ENCODE data around the gene WDR93.

The WDR93 gene

DNA sequence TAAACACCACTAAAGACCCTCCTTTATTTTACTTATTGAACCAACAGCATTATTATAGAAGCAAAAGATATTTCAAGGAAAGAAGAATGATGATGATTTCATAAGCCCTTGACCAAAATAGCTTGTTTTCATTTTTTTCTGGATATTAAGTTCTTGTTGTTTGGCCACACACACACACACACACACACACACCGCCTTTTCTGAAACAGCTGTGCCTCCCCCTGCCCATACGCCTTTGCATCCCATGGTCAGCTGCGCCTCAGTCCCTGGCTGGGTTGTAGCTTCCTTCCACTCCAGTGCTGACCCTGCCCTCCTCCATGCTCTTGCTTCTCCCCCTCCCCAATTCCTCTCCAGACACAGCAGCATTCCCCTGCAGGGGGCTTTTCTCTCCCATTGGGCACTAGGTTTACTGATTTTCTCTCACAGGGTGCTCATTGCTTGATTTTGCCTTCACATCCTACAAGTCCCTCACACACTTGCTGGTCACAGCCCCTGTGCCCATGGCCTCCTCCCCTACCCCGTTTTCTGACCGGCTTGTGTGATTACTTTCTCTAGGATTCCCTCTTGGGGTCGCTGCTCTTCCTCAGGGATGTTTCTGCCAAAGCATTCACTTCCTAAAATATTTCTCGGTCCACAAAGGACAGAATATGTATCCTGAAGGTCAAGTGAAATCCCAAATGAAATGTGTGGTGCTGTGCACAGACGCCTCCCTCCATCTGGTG lies 42.0 kb downstream of the WDR93 start:
- no peak overlapping the region for H3K4me3 ChIP-seq (ENCODE audit: low read length in 2 of 2)

DNA sequence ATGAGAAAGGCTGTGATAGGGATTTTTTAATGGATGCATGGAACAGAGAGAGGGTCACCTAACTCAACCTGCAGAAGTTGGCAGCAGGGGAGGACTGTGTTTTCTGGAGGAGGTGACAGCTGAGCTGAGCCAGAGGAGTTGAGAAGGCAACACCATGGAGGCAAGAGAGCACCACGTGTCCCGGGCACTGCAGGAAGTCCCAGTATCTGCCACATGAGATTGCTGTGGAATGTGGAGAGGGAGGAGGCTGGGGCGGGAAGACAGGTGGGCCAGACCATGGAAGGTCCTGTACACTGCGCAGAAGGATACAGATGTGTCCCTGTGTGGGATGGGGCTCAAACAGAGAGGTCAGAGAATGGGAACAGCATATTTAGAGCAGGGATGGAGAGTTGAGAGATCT lies 45.2 kb downstream of the WDR93 start:
- Histone ChIP-seq H3K36me3 (ENCODE audit: control insufficient read depth in 2 of 2, insufficient read depth in 2 of 2, low read length in 2 of 2) (no peaks in the 10 kb centered on the region), H3K4me3 (ENCODE audit: low read length in 2 of 2) (no peak overlapping the region), H3K9ac (ENCODE audit: low read length in 2 of 2) (no peak overlapping the region), H3K4me1 (ENCODE audit: control insufficient read depth, insufficient read depth, low read length) (peaks cover 3% of the 10 kb centered on the region), H3K9me3 (ENCODE audit: control insufficient read depth in 2 of 2, low read length in 2 of 2) (no peaks in the 10 kb centered on the region), H3K27me3 (ENCODE audit: control insufficient read depth in 1 of 2, insufficient read depth in 2 of 2, low read length in 2 of 2) (peaks cover 3 to 6% of the 10 kb centered on the region in 2 donors), H3K27ac (ENCODE audit: low read length) (no peak overlapping the region)

More for the DNA sequence above, 42.0 kb downstream of the WDR93 start:
- Histone ChIP-seq H3K9me3 (ENCODE audit: control insufficient read depth in 2 of 2, low read length in 2 of 2) (no peaks in the 10 kb centered on the region), H3K27me3 (ENCODE audit: control insufficient read depth in 1 of 2, insufficient read depth in 2 of 2, low read length in 2 of 2) (peaks cover 3 to 6% of the 10 kb centered on the region in 2 donors), H3K36me3 (ENCODE audit: control insufficient read depth in 2 of 2, insufficient read depth in 2 of 2, low read length in 2 of 2) (no peaks in the 10 kb centered on the region), H3K4me1 (ENCODE audit: control insufficient read depth, insufficient read depth, low read length) (no peaks in the 10 kb centered on the region), H3K9ac (ENCODE audit: low read length in 2 of 2) (no peak overlapping the region), H3K27ac (ENCODE audit: low read length) (no peak overlapping the region)

DNA sequence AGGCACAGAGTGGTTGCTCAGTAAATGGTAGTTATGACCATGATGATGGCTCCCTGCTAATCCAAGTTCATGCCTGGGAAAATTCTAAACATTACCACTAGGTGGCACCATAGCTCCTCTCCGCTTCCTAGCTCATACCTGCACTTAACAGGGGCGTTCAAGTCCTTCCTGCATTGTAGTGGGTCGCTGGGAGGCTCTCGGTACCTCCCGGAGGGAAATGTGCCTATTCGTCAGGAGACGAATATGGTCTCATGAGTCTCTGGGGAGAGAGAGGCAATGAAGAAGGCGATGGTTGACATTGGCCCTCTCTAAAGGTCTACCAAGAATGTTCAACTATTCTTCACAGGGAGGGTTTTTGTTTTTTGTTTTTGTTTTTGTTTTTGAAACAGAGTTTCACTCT lies 49.5 kb downstream of the WDR93 start:
- Histone ChIP-seq H3K9ac (ENCODE audit: low read length in 2 of 2) (no peak overlapping the region), H3K4me1 (ENCODE audit: control insufficient read depth, insufficient read depth, low read length) (peaks cover 3% of the 10 kb centered on the region), H3K36me3 (ENCODE audit: control insufficient read depth in 2 of 2, insufficient read depth in 2 of 2, low read length in 2 of 2) (no peaks in the 10 kb centered on the region), H3K9me3 (ENCODE audit: control insufficient read depth in 2 of 2, low read length in 2 of 2) (no peaks in the 10 kb centered on the region), H3K27ac (ENCODE audit: low read length) (no peak overlapping the region), H3K27me3 (ENCODE audit: control insufficient read depth in 1 of 2, insufficient read depth in 2 of 2, low read length in 2 of 2) (peaks cover 3 to 6% of the 10 kb centered on the region in 2 donors), H3K4me3 (ENCODE audit: low read length in 2 of 2) (peak overlapping the region in 1 of 2 donors; percentile 22)

DNA sequence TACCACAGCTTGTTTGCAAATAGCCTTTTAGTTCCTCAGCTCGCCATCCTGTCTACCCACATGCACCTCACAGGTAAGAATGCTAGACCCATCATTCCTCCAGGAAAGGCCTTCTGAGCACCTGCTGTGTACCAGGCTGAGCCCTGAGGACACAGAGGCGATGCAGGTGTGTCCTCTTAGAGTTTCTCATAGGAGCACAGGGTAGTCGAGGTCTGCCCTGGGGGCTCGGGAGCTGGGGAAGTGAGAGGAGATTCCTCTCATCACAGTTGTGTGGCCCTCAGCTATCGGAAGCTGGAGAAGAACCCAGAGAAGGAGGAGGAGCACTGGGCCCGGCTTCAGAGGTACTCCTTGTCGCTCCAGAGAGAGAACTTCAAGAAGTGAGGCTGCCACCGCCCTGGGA lies 52.4 kb downstream of the WDR93 start:
- Histone ChIP-seq H3K27ac (ENCODE audit: low read length) (no peak overlapping the region), H3K36me3 (ENCODE audit: control insufficient read depth in 2 of 2, insufficient read depth in 2 of 2, low read length in 2 of 2) (no peaks in the 10 kb centered on the region)

DNA sequence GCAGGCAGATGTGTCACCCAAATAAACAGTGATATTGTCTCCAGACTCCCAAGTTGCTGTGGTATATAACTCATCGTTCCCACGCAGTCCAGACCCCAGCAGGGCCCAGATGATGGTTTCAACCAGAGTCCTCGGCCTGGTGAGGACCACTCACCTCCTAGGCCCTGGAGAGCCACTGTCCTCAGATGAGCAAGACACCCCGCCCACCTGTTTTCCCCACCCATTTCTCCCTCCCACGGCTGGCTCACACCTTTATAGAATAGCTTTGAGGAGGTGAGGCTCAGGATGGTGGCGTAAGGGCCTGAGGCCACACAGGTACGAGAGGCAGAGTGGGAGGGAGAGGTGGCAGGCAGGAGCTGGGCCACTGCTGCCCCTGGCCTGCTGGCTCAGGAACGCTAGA lies 53.0 kb downstream of the WDR93 start:
- peaks cover 3% of the 10 kb centered on the region for H3K4me1 ChIP-seq (ENCODE audit: control insufficient read depth, insufficient read depth, low read length)
- no peak overlapping the region for H3K27ac ChIP-seq (ENCODE audit: low read length)
- H3K4me3 ChIP-seq (ENCODE audit: low read length in 2 of 2), result no peak overlapping the region
- no peaks in the 10 kb centered on the region for H3K9me3 ChIP-seq (ENCODE audit: control insufficient read depth in 2 of 2, low read length in 2 of 2)
- H3K36me3 ChIP-seq (ENCODE audit: control insufficient read depth in 2 of 2, insufficient read depth in 2 of 2, low read length in 2 of 2), result no peaks in the 10 kb centered on the region
- H3K27me3 ChIP-seq (ENCODE audit: control insufficient read depth in 1 of 2, insufficient read depth in 2 of 2, low read length in 2 of 2), result peaks cover 0 to 5% of the 10 kb centered on the region in 2 donors
- H3K9ac ChIP-seq (ENCODE audit: low read length in 2 of 2), result no peak overlapping the region

More for the DNA sequence above, 52.4 kb downstream of the WDR93 start:
- H3K4me3 ChIP-seq (ENCODE audit: low read length in 2 of 2), result no peak overlapping the region
- peaks cover 3% of the 10 kb centered on the region for H3K4me1 ChIP-seq (ENCODE audit: control insufficient read depth, insufficient read depth, low read length)
- H3K9me3 ChIP-seq (ENCODE audit: control insufficient read depth in 2 of 2, low read length in 2 of 2), result no peaks in the 10 kb centered on the region
- no peak overlapping the region for H3K9ac ChIP-seq (ENCODE audit: low read length in 2 of 2)
- H3K27me3 ChIP-seq (ENCODE audit: control insufficient read depth in 1 of 2, insufficient read depth in 2 of 2, low read length in 2 of 2), result peaks cover 0 to 5% of the 10 kb centered on the region in 2 donors

DNA sequence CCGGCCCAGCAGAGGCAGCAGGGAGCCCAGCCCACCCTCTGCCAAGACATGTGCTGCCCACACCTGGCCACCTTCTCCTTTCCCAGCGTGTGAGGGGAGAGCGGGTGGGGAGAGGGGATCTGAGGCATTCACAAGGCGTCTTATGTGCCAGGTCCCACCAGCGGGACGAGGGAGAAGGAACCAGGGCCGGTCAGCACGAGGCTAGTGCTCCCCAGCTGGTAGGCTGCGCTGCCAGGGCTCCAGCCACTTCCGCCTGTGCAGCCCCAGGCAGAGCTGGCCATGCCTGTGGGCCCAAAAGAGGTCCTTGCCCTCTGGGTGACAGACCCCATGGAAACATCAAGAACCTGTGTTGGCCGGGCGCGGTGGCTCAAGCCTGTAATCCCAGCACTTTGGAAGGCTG lies 54.5 kb downstream of the WDR93 start:
- Histone ChIP-seq H3K27ac (ENCODE audit: low read length) (no peak overlapping the region), H3K4me1 (ENCODE audit: control insufficient read depth, insufficient read depth, low read length) (peaks cover 6% of the 10 kb centered on the region), H3K36me3 (ENCODE audit: control insufficient read depth in 2 of 2, insufficient read depth in 2 of 2, low read length in 2 of 2) (no peaks in the 10 kb centered on the region), H3K9ac (ENCODE audit: low read length in 2 of 2) (no peak overlapping the region), H3K4me3 (ENCODE audit: low read length in 2 of 2) (no peak overlapping the region), H3K27me3 (ENCODE audit: control insufficient read depth in 1 of 2, insufficient read depth in 2 of 2, low read length in 2 of 2) (peaks cover 4 to 5% of the 10 kb centered on the region in 2 donors), H3K9me3 (ENCODE audit: control insufficient read depth in 2 of 2, low read length in 2 of 2) (no peaks in the 10 kb centered on the region)

DNA sequence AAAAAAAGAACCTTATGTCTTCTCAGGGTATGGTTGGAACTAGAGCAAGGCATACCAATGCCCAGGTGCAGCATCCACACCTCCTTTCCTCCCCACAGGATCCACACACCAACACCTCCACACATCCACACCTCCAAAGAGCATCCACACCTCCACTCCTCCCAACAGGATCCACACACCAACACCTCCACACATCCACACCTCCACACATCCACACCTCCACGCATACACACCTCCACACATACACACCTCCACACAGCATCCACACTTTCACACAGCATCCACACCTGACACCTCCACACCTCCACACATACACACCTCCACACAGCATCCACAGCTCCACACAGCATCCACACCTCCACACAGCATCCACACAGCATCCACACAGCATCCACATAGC lies 55.2 kb downstream of the WDR93 start:
- Histone ChIP-seq H3K27me3 (ENCODE audit: control insufficient read depth in 1 of 2, insufficient read depth in 2 of 2, low read length in 2 of 2) (peaks cover 4 to 5% of the 10 kb centered on the region in 2 donors), H3K9me3 (ENCODE audit: control insufficient read depth in 2 of 2, low read length in 2 of 2) (no peaks in the 10 kb centered on the region)

DNA sequence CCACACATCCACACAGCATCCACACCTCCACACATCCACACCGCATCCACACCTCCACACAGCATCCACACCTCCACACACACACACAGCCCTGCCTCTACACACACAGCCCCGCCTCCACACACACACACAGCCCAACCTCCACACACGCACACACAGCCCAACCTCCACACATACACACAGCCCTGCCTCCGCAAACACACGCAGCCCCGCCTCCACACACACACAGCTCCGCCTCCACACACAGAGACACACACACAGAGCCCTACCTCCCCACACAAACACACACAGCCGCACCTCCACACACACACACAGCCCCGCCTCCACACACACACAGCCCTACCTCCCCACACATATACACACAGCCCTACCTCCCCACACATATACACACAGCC lies 55.8 kb downstream of the WDR93 start:
- Histone ChIP-seq H3K27ac (ENCODE audit: low read length) (no peak overlapping the region), H3K9ac (ENCODE audit: low read length in 2 of 2) (no peak overlapping the region), H3K4me3 (ENCODE audit: low read length in 2 of 2) (no peak overlapping the region), H3K4me1 (ENCODE audit: control insufficient read depth, insufficient read depth, low read length) (peaks cover 14% of the 10 kb centered on the region), H3K9me3 (ENCODE audit: control insufficient read depth in 2 of 2, low read length in 2 of 2) (no peaks in the 10 kb centered on the region), H3K27me3 (ENCODE audit: control insufficient read depth in 1 of 2, insufficient read depth in 2 of 2, low read length in 2 of 2) (peaks cover 4 to 5% of the 10 kb centered on the region in 2 donors), H3K36me3 (ENCODE audit: control insufficient read depth in 2 of 2, insufficient read depth in 2 of 2, low read length in 2 of 2) (no peaks in the 10 kb centered on the region)

More for the DNA sequence above, 55.2 kb downstream of the WDR93 start:
- Histone ChIP-seq H3K9ac (ENCODE audit: low read length in 2 of 2) (no peak overlapping the region), H3K36me3 (ENCODE audit: control insufficient read depth in 2 of 2, insufficient read depth in 2 of 2, low read length in 2 of 2) (no peaks in the 10 kb centered on the region), H3K27ac (ENCODE audit: low read length) (no peak overlapping the region), H3K4me3 (ENCODE audit: low read length in 2 of 2) (no peak overlapping the region), H3K4me1 (ENCODE audit: control insufficient read depth, insufficient read depth, low read length) (peaks cover 10% of the 10 kb centered on the region)

DNA sequence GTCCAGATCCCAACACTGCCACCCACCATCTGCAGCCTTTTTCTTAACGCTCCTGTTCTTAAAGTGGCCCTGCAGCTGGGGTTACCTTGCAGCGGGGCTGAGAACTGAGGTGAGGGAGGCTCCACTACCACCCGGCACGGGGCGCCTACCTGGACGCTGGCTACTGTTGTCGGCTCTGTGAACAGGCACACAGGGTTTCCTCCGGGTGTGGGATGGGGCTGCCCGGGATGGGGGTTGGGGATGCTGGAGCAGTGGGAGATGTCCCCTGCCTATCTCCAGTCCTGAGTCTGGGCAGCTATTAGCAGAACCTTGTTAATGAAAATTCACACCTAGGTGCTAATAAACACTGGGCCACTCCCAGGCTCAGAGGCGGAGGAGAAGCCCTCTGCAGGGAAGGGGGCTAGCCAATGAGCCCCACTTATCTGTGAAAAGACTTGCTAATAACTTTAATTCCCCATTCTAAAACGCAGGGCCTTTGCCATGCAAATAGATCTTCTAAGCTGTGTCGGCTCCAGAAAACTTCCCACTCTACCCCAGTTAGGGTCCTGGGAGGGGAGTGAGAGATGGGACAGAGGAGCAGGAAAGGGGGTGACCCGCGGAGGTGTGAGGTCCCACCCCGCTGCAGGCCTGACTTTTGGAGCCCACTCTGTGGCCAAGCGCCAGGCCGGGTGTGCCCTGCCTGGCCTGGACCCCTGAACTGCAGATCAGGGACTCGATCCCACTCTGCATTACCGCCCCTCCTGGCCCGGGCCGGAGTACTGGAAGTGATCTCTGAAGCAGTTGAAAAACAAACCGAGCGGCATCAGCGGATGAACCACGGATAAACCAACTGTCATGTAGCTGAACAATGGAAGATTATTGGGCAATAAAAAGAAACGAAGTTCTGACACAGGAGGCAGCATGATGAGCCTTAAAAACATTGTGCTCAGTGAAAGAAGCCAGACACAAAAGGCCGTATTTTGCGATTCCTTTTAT lies 57.4 kb downstream of the WDR93 start:
- H3K36me3 ChIP-seq (ENCODE audit: control insufficient read depth in 2 of 2, insufficient read depth in 2 of 2, low read length in 2 of 2), result no peaks in the 10 kb centered on the region
- H3K27me3 ChIP-seq (ENCODE audit: control insufficient read depth in 1 of 2, insufficient read depth in 2 of 2, low read length in 2 of 2), result peaks cover 4 to 5% of the 10 kb centered on the region in 2 donors
- H3K9me3 ChIP-seq (ENCODE audit: control insufficient read depth in 2 of 2, low read length in 2 of 2), result no peaks in the 10 kb centered on the region
- H3K4me3 ChIP-seq (ENCODE audit: low read length in 2 of 2), result no peak overlapping the region
- no peak overlapping the region for H3K27ac ChIP-seq (ENCODE audit: low read length)
- peaks cover 16% of the 10 kb centered on the region for H3K4me1 ChIP-seq (ENCODE audit: control insufficient read depth, insufficient read depth, low read length)
- H3K9ac ChIP-seq (ENCODE audit: low read length in 2 of 2), result no peak overlapping the region

DNA sequence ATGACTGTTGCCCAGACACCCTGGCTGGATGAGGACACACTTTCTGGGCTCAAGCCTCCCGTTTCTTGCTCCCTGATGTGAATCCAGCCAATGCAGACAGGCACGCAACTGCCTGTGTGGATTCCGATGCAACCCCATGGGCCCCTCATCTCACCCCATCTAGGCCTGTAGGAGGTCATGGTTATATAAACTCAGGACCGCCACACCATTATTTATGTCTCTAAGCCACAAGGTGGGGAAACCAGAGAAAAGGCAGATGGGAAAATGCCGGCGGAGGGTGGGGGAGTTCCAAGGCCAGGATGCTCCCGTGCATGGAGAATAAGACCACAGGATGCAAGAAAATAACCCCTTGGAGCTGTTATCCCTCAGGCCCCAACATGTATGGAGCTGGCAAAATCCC lies 58.4 kb downstream of the WDR93 start:
- Histone ChIP-seq H3K4me3 (ENCODE audit: low read length in 2 of 2) (no peak overlapping the region), H3K27me3 (ENCODE audit: control insufficient read depth in 1 of 2, insufficient read depth in 2 of 2, low read length in 2 of 2) (peaks cover 4 to 5% of the 10 kb centered on the region in 2 donors), H3K9me3 (ENCODE audit: control insufficient read depth in 2 of 2, low read length in 2 of 2) (no peaks in the 10 kb centered on the region)

More for the DNA sequence above, 58.4 kb downstream of the WDR93 start:
- no peak overlapping the region for H3K27ac ChIP-seq (ENCODE audit: low read length)
- no peak overlapping the region for H3K9ac ChIP-seq (ENCODE audit: low read length in 2 of 2)
- no peaks in the 10 kb centered on the region for H3K36me3 ChIP-seq (ENCODE audit: control insufficient read depth in 2 of 2, insufficient read depth in 2 of 2, low read length in 2 of 2)
- H3K4me1 ChIP-seq (ENCODE audit: control insufficient read depth, insufficient read depth, low read length), result peaks cover 16% of the 10 kb centered on the region
